ENCODE results near the gene FER. TPM values are rescaled to one million over a fixed set of nuclear protein-coding genes. Genes with fewer than 3 reads are reported as not detected.

The FER gene
- total and polyA plus RNA-seq, 12 donors, result 1.4 to 21.9 (median 14.9) TPM

DNA sequence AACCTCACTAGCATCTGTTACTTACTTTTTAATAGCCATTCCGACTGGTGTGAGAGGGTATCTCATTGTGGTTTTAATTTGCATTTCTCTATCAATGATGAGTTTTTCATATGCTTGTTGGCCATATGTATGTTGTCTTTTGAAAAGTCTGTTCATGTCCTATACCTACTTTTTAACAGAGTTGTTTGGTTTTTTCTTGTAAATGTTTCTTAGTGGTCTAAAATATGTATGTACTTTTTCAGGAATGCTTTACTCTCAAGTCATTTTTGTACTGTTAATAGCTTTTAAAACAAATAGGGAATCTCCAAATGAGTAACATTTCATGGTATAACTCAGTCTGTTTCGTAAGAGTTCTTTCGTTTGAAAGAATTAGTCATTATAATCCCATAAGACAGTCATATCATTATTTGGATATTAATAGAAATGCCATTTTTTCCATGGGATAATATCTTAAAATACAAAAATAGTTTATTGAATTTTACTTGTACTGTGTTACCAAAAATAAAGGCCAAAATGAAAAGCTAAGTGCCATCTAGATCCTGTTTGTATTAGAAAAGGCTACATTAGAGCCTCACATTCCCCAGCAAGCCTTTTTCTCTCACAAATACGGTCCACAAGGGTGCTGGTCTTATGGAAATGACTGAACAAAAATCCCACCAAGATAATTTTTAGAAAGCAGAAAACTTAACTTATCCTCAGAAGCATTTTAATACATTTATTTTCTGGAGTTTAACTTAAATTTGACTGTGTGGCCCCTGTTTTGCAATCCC, 414.4 kb downstream of the FER start:
- ATAC-seq (no peak), DNase-seq (no peak)
- Histone ChIP-seq H3K36me3 (no peaks in the 10 kb centered on the region), H3K27ac (peak overlapping the region in 2 of 10 donors; percentile 10), H3K9me3 (no peaks in the 10 kb centered on the region), H3K4me1 (peaks cover 0 to 3% (median 0%) of the 10 kb centered on the region in 9 donors), H3K4me3 (no peak overlapping the region), H3K27me3 (no peaks in the 10 kb centered on the region)
- intact Hi-C loops (cut with DNase I), result no loop called here
- TF ChIP-seq, protein P1, sequence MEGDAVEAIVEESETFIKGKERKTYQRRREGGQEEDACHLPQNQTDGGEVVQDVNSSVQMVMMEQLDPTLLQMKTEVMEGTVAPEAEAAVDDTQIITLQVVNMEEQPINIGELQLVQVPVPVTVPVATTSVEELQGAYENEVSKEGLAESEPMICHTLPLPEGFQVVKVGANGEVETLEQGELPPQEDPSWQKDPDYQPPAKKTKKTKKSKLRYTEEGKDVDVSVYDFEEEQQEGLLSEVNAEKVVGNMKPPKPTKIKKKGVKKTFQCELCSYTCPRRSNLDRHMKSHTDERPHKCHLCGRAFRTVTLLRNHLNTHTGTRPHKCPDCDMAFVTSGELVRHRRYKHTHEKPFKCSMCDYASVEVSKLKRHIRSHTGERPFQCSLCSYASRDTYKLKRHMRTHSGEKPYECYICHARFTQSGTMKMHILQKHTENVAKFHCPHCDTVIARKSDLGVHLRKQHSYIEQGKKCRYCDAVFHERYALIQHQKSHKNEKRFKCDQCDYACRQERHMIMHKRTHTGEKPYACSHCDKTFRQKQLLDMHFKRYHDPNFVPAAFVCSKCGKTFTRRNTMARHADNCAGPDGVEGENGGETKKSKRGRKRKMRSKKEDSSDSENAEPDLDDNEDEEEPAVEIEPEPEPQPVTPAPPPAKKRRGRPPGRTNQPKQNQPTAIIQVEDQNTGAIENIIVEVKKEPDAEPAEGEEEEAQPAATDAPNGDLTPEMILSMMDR (IDR thresholded peaks at IDR 0.05), result no peak
- 78 to 79% methylated on average over 4 of the region's 4 CpGs for WGBS, 2 donors

DNA sequence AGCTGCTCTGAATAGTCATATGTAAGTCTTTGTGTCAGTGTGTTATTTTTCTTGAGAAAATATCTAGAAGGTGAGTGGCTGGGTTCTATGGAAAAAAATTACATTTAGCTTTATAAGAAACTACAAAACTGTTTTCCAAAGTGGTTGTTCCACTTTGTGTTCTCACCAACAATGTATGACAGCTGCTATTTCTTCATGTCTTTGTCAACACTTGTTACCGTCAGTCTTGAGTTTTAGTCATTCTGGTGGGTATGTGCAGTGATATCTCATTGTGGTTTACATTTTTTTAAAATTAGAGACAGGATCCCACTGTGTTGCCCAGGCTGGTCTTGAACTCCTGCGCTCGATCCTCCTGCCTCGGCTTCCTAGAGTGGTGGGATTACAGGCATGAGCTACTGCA, 415.6 kb downstream of the FER start:
- no peak for DNase-seq
- no peak overlapping the region for H3K27ac ChIP-seq
- WGBS, 2 donors, result 96 to 97% methylated on average over 4 of the region's 4 CpGs
- intact Hi-C loops (cut with DNase I), result no loop called here
- TF ChIP-seq, protein P1 (IDR thresholded peaks at IDR 0.05), result no peak
- H3K4me1 ChIP-seq, result peaks cover 0 to 3% (median 0%) of the 10 kb centered on the region in 9 donors
- H3K9me3 ChIP-seq, result no peaks in the 10 kb centered on the region
- H3K36me3 ChIP-seq, result no peaks in the 10 kb centered on the region
- H3K27me3 ChIP-seq, result no peaks in the 10 kb centered on the region
- ATAC-seq, result no peak
- no peak overlapping the region for H3K4me3 ChIP-seq

DNA sequence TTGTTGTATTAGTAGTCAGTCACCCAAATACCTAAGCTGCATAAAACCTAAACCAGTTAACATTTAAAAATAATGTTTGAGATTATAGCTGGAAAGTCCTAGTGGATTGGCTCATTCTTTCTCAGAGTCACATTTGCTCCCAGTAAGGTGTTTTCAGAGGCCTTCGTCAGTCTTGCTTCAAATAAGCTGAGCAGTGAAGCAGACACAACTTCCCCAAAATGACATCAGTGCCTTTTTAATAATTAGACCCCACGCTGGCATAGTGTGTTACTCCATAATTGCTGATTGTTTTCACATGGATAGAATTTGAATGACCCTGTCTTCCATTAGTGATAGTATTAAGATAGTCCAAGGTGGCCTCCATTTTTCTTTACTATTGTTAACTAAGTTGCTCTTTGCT, 416.3 kb downstream of the FER start:
- H3K36me3 ChIP-seq, result no peaks in the 10 kb centered on the region
- H3K4me3 ChIP-seq, result no peak overlapping the region
- no peak overlapping the region for H3K27ac ChIP-seq
- no peaks in the 10 kb centered on the region for H3K9me3 ChIP-seq
- 97 to 98% methylated on average over 2 of the region's 2 CpGs for WGBS, 2 donors
- intact Hi-C loops (cut with DNase I), result no loop called here
- no peak for ATAC-seq
- no peaks in the 10 kb centered on the region for H3K27me3 ChIP-seq
- TF ChIP-seq, protein P1 (IDR thresholded peaks at IDR 0.05), result no peak
- H3K4me1 ChIP-seq, result peaks cover 0 to 3% (median 0%) of the 10 kb centered on the region in 9 donors
- DNase-seq, result no peak

DNA sequence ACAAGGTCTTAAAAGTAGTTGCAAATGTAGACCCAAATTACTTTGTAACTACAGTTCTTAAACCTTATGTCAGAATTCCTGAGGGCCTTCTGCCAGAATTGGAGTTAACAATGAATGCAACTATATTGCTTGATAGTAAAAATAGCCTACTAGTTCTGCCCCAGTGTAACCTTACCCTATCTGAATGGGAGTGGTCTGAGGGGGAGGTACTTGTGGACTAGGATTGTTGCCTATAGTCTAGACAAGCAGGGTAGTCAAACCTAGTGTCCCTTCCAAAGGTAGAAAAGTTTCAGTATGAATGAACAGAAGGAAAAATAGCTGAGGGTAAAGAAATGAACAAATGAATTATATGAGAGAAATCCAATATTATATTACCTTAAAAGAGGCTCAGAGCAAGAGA, 419.9 kb downstream of the FER start:
- Histone ChIP-seq H3K27ac (no peak overlapping the region), H3K27me3 (no peaks in the 10 kb centered on the region), H3K4me3 (no peak overlapping the region), H3K36me3 (no peaks in the 10 kb centered on the region), H3K4me1 (no peaks in the 10 kb centered on the region), H3K9me3 (no peaks in the 10 kb centered on the region)
- DNase-seq (no peak), ATAC-seq (no peak)
- intact Hi-C loops (cut with DNase I), result no loop called here
- TF ChIP-seq, protein P1 (IDR thresholded peaks at IDR 0.05), result no peak

All from heart right ventricle (tissue), 16 donors.